ENCODE measurements around the gene PCAT6. TPM values are rescaled to one million over a fixed set of nuclear protein-coding genes. Genes with fewer than 3 reads are reported as not detected.

The PCAT6 gene
- total and polyA plus RNA-seq, 2 experiments from 2014 or later: 13.9 TPM; not detected in 1

DNA sequence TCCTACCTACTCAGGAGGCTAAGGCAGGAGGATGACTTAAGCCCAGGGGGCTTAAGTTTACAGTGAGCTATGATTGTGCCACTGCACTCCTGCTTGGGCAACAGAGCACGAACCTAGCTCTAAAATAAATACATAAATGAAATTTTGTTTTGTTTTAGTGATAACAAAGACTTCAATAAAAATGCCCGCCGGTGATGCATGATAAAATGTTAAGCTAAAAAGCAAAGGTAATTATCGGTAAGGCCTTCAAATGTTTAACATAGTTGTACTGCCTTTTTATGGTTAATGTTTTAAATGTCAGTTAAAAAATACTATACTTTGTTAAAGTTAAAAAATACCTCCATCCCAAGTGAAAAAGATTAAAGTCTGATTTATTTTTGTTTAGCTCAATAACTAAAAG is 29.6 kb upstream of the PCAT6 start:
- H3K4me3 ChIP-seq: no peak overlapping the region
- H3K4me1 ChIP-seq (ENCODE audit: insufficient read depth): peaks cover 5% of the 10 kb centered on the region; the same call in 1 of the 2 replicates
- H3K36me3 ChIP-seq (ENCODE audit: low read depth): peaks cover 1% of the 10 kb centered on the region; the same call in 1 of the 2 replicates
- no peak overlapping the region for H2AFZ ChIP-seq
- 0 out of 2 replicates have a peak, but pooled peaks cover 13% of the 10 kb centered on the region for H3F3A ChIP-seq (ENCODE audit: insufficient read depth)
- no peaks in the 10 kb centered on the region; the same call in 1 of the 2 replicates for H3K9me2 ChIP-seq (ENCODE audit: insufficient read depth)
- H3K27ac ChIP-seq: no peak overlapping the region
- no peak overlapping the region for H3K4me2 ChIP-seq (ENCODE audit: unreplicated experiment)
- H3K79me2 ChIP-seq (ENCODE audit: insufficient read depth): peaks cover 100% of the 10 kb centered on the region
- in situ Hi-C loops (cut with MboI): no loop called here
- TF ChIP-seq EZH2phosphoT487 (IDR thresholded peaks at IDR 0.05; ENCODE audit: insufficient read depth, low read depth) (no peak), EZH2 (IDR thresholded peaks at IDR 0.05; ENCODE audit: insufficient read depth, poor library complexity, severe bottlenecking) (no peak)
- H3K27me3 ChIP-seq (replicated peaks; ENCODE audit: insufficient read depth): no peaks in the 10 kb centered on the region
- H3K9ac ChIP-seq: no peak overlapping the region
- no peaks in the 10 kb centered on the region for H3K9me3 ChIP-seq (ENCODE audit: low read depth)
- H4K20me1 ChIP-seq (ENCODE audit: insufficient read depth): peaks cover 34% of the 10 kb centered on the region
- DNase-seq: no peak
- 98 to 99% methylated on average over 4 of the region's 4 CpGs for WGBS, 2 experiments (ENCODE audit: low coverage in 1 of 2, low lambda C conversion rate in 2 of 2, missing lambda C conversion rate in 2 of 2)

DNA sequence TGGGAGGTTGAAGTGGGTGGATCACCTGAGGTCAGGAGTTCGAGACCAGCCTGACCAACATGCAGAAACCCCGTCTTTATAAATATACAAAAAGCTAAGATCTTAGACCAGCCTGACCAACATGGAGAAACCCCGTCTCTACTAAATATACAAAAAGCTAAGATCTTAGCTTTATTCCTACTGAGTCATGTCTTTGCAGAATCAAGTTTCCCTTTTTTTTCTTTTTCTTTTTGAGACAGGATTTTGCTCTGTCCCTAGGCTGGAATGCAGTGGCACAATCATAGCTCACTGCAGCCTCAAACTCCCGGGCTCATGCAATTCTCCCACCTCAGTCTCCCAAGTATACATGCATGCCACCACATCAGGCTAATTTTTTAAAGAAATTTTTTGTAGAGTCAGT is 23.9 kb upstream of the PCAT6 start:
- peaks cover 100% of the 10 kb centered on the region for H3K79me2 ChIP-seq (ENCODE audit: insufficient read depth)
- H3K9ac ChIP-seq: no peak overlapping the region
- H3K27me3 ChIP-seq (replicated peaks; ENCODE audit: insufficient read depth): no peaks in the 10 kb centered on the region
- DNase-seq: no peak
- H3F3A ChIP-seq (ENCODE audit: insufficient read depth): 0 out of 2 replicates have a peak, but pooled peaks cover 5% of the 10 kb centered on the region
- in situ Hi-C loops (cut with MboI): no loop called here
- H3K4me3 ChIP-seq: no peak overlapping the region
- H3K27ac ChIP-seq: no peak overlapping the region
- H3K4me1 ChIP-seq (ENCODE audit: insufficient read depth): peaks cover 5% of the 10 kb centered on the region; the same call in 1 of the 2 replicates
- no peaks in the 10 kb centered on the region for H3K9me3 ChIP-seq (ENCODE audit: low read depth)
- 83 to 85% methylated on average over 4 of the region's 4 CpGs for WGBS, 2 experiments (ENCODE audit: low coverage in 1 of 2, low lambda C conversion rate in 2 of 2, missing lambda C conversion rate in 2 of 2)
- peaks cover 59% of the 10 kb centered on the region for H4K20me1 ChIP-seq (ENCODE audit: insufficient read depth)
- H3K36me3 ChIP-seq (ENCODE audit: low read depth): no peaks in the 10 kb centered on the region
- H3K9me2 ChIP-seq (ENCODE audit: insufficient read depth): no peaks in the 10 kb centered on the region
- no peak overlapping the region for H3K4me2 ChIP-seq (ENCODE audit: unreplicated experiment)
- H2AFZ ChIP-seq: no peak overlapping the region
- no peak for TF ChIP-seq EZH2phosphoT487 (IDR thresholded peaks at IDR 0.05; ENCODE audit: insufficient read depth, low read depth)
- TF ChIP-seq EZH2 (IDR thresholded peaks at IDR 0.05; ENCODE audit: insufficient read depth, poor library complexity, severe bottlenecking): no peak

DNA sequence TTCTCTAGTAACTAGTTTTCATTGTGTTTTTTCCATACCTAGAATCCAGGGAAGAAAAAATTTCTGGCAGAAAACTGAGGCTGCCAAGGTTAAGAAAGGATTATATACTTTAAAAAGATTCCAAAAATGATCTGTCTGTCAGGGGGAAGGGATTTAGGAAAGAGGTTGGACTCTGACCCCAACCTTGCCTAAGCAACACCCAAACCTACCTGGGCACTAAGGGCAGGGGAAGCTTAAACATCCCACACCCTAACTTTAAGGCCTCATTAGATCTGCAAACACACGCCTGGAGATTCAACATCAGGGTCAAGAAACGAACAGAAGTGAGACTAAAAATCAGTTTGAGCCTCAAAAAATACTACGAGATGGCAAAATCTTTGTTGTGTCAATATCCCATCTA is 22.0 kb upstream of the PCAT6 start:
- in situ Hi-C loops (cut with MboI): no loop called here
- H4K20me1 ChIP-seq (ENCODE audit: insufficient read depth): peaks cover 62% of the 10 kb centered on the region
- peaks cover 100% of the 10 kb centered on the region for H3K79me2 ChIP-seq (ENCODE audit: insufficient read depth)
- H3K9ac ChIP-seq: no peak overlapping the region
- H2AFZ ChIP-seq: no peak overlapping the region
- no peak overlapping the region for H3K27ac ChIP-seq
- H3K36me3 ChIP-seq (ENCODE audit: low read depth): no peaks in the 10 kb centered on the region
- 0 out of 2 replicates have a peak, but pooled peaks cover 5% of the 10 kb centered on the region for H3F3A ChIP-seq (ENCODE audit: insufficient read depth)
- 84% methylated on average over 3 of the region's 3 CpGs for WGBS, 2 experiments (ENCODE audit: low coverage in 1 of 2, low lambda C conversion rate in 2 of 2, missing lambda C conversion rate in 2 of 2)
- no peak overlapping the region for H3K4me2 ChIP-seq (ENCODE audit: unreplicated experiment)
- peaks cover 6% of the 10 kb centered on the region for H3K4me1 ChIP-seq (ENCODE audit: insufficient read depth)
- no peaks in the 10 kb centered on the region for H3K9me3 ChIP-seq (ENCODE audit: low read depth)
- no peak for DNase-seq
- TF ChIP-seq EZH2phosphoT487 (IDR thresholded peaks at IDR 0.05; ENCODE audit: insufficient read depth, low read depth): no peak
- no peak for TF ChIP-seq EZH2 (IDR thresholded peaks at IDR 0.05; ENCODE audit: insufficient read depth, poor library complexity, severe bottlenecking)
- H3K9me2 ChIP-seq (ENCODE audit: insufficient read depth): no peaks in the 10 kb centered on the region
- no peak overlapping the region for H3K4me3 ChIP-seq
- H3K27me3 ChIP-seq (replicated peaks; ENCODE audit: insufficient read depth): no peaks in the 10 kb centered on the region

- Histone ChIP-seq H3K27ac (no peak overlapping the region), H3K9ac (no peak overlapping the region), H3K79me2 (ENCODE audit: insufficient read depth) (peaks cover 100% of the 10 kb centered on the region), H3K4me3 (no peak overlapping the region), H3K4me2 (ENCODE audit: unreplicated experiment) (no peak overlapping the region), H2AFZ (no peak overlapping the region), H3K9me2 (ENCODE audit: insufficient read depth) (no peaks in the 10 kb centered on the region), H3K36me3 (ENCODE audit: low read depth) (no peaks in the 10 kb centered on the region), H3K4me1 (ENCODE audit: insufficient read depth) (peaks cover 12% of the 10 kb centered on the region), H3K27me3 (replicated peaks; ENCODE audit: insufficient read depth) (no peaks in the 10 kb centered on the region), H3K9me3 (ENCODE audit: low read depth) (no peaks in the 10 kb centered on the region), H3F3A (ENCODE audit: insufficient read depth) (no peaks in the 10 kb centered on the region), H4K20me1 (ENCODE audit: insufficient read depth) (peaks cover 73% of the 10 kb centered on the region)
- in situ Hi-C loops (cut with MboI): no loop called here
- 87 to 88% methylated on average over 4 of the region's 4 CpGs for WGBS, 2 experiments (ENCODE audit: low coverage in 1 of 2, low lambda C conversion rate in 2 of 2, missing lambda C conversion rate in 2 of 2)
- no peak for DNase-seq
- TF ChIP-seq EZH2phosphoT487 (IDR thresholded peaks at IDR 0.05; ENCODE audit: insufficient read depth, low read depth): no peak
- no peak for TF ChIP-seq EZH2 (IDR thresholded peaks at IDR 0.05; ENCODE audit: insufficient read depth, poor library complexity, severe bottlenecking)
These were observed 19.5 kb upstream of the PCAT6 start for GRCh38 chr1:202791077-202791747.

Data from GM23248 (cell line).